SK-N-SH (cell line): ENCODE results near the gene USP17L19. TPM values are rescaled to one million over a fixed set of nuclear protein-coding genes. Genes with fewer than 3 reads are reported as not detected.
"Not testable (repeated sequence)": the region's sequence is repeated elsewhere in the genome, so short reads cannot be mapped to it uniquely, and the experiment has no call there.

ENCODE experiments used
- CTCF ChIA-PET: fragments of 300-600, 350-600 bp; formaldehyde crosslinking; extraction: SDS; loops from one replicate; lab custom pipeline; 2021; lab: Yijun Ruan, JAX
- POLR2A ChIA-PET: fragments of 350-600 bp; sonication (Branson Sonifier 250); formaldehyde crosslinking; extraction: SDS; loops from one replicate; lab custom pipeline; 2020; ENCODE audit warnings: antibody characterized with exemption, inconsistent platforms; lab: Yijun Ruan, JAX
- DNase-seq: peaks from one replicate; pipeline ENCODE4 v3.0.0; 2012
- H2AFZ ChIP-seq: fragments of 200-600 bp; sonication (generic); 2 replicates; pipeline ENCODE4 v1.8.1; 2016; ENCODE audit warnings: antibody characterized with exemption, mild to moderate bottlenecking, low read depth
- H3F3A ChIP-seq: fragments of 200-600 bp; sonication (generic); replicated peaks from 2 replicates; pipeline ENCODE3; 2016; ENCODE audit warnings: antibody characterized with exemption, mild to moderate bottlenecking; ENCODE audit not compliant: insufficient read depth
- H3K27ac ChIP-seq, 2 experiments: fragments of 200-500 bp in 1 of 2; fragments of 200-600 bp in 1 of 2; sonication (Bioruptor generic) in 1 of 2; sonication (generic), shearing (Covaris generic) in 1 of 2; 2 replicates each; pipeline versions ENCODE4 v1.5.1 to v1.6.1; 2014 to 2016; ENCODE audit warnings: low read depth in 2 of 2, inconsistent platforms in 1 of 2, low read length in 1 of 2, mild to moderate bottlenecking in 1 of 2, mixed read lengths in 1 of 2
- H3K27me3 ChIP-seq: fragments of 200-600 bp; sonication (generic), shearing (Covaris generic); 2 replicates; pipeline ENCODE4 v1.6.1; 2016; ENCODE audit warnings: mixed run types; ENCODE audit not compliant: insufficient read depth
- H3K36me3 ChIP-seq, 2 experiments: fragments of 200-500 bp in 1 of 2; fragments of 200-600 bp in 1 of 2; sonication (Bioruptor generic) in 1 of 2; sonication (generic) in 1 of 2; replicated peaks in 1 of 2; 2 replicates each; pipeline versions ENCODE3 to v1.5.1; 2014 to 2016; ENCODE audit warnings: low read length in 1 of 2, mild to moderate bottlenecking in 1 of 2; ENCODE audit not compliant: insufficient read depth in 2 of 2, control insufficient read depth in 1 of 2
- H3K4me1 ChIP-seq, 2 experiments: fragments of 200-500 bp in 1 of 2; fragments of 200-600 bp in 1 of 2; sonication (Bioruptor generic) in 1 of 2; sonication (generic), shearing (Covaris generic) in 1 of 2; 2 replicates each; pipeline versions ENCODE4 v1.5.1 to v1.6.1; 2014 to 2016; ENCODE audit warnings: low read depth in 1 of 2, low read length in 1 of 2, mixed run types in 1 of 2; ENCODE audit not compliant: insufficient read depth in 2 of 2, control insufficient read depth in 1 of 2
- H3K4me2 ChIP-seq: fragments of 200-600 bp; sonication (generic), shearing (Covaris generic); 2 replicates; pipeline ENCODE4 v1.6.1; 2017; ENCODE audit warnings: mixed run types
- H3K4me3 ChIP-seq, 2 experiments: fragments of 200-500 bp in 1 of 2; fragments of 200-600 bp in 1 of 2; sonication (Bioruptor generic) in 1 of 2; sonication (generic), shearing (Covaris generic) in 1 of 2; 2 replicates each; pipeline versions ENCODE4 v1.5.1 to v1.8.1; 2014 to 2016; ENCODE audit warnings: low read depth in 2 of 2, inconsistent platforms in 1 of 2, low read length in 1 of 2, mild to moderate bottlenecking in 1 of 2, mixed read lengths in 1 of 2, moderate library complexity in 1 of 2
- H3K79me2 ChIP-seq: fragments of 200-600 bp; sonication (generic); 2 replicates; pipeline ENCODE4 v1.8.1; 2017; ENCODE audit warnings: mild to moderate bottlenecking; ENCODE audit not compliant: insufficient read depth
- H3K9ac ChIP-seq: fragments of 200-600 bp; sonication (generic); 2 replicates; pipeline ENCODE4 v1.6.1; 2017; ENCODE audit warnings: mixed run types
- H3K9me2 ChIP-seq: fragments of 200-600 bp; sonication (generic); 2 replicates; pipeline ENCODE4 v1.6.1; 2017; ENCODE audit warnings: mixed run types
- H3K9me3 ChIP-seq: fragments of 200-600 bp; sonication (generic); 2 replicates; pipeline ENCODE4 v1.6.1; 2017; ENCODE audit warnings: mixed run types, mild to moderate bottlenecking, moderate library complexity
- H4K20me1 ChIP-seq: fragments of 200-600 bp; sonication (generic); 2 replicates; pipeline ENCODE4 v1.6.1; 2017; ENCODE audit warnings: mild to moderate bottlenecking, mixed run types; ENCODE audit not compliant: insufficient read depth
- WGBS: methylation state at CpG from one replicate; pipeline ENCODE4 v1.1.6; 2017; ENCODE audit warnings: low lambda C conversion rate; 5-methylcytosine and 5-hydroxymethylcytosine counted together
- polyA plus RNA-seq, 3 experiments: library from polyadenylated mRNA; depleted of rRNA; stranded (reverse); fragments of >200 nt; gene quantifications; 2 replicates each; pipeline ENCODE4 v1.2.3, GENCODE V29; 2012

Gene USP17L19
- polyA plus RNA-seq, 1 of the 3 experiments (the other 2 are of a cell fraction) = not detected

DNA sequence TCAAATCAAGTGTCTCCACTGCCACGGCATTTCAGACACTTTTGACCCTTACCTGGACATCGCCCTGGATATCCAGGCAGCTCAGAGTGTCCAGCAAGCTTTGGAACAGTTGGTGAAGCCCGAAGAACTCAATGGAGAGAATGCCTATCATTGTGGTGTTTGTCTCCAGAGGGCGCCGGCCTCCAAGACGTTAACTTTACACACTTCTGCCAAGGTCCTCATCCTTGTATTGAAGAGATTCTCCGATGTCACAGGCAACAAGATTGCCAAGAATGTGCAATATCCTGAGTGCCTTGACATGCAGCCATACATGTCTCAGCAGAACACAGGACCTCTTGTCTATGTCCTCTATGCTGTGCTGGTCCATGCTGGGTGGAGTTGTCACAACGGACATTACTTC is 22.9 kb upstream of the USP17L19 start:
- DNase-seq, POLR2A ChIA-PET, H2AFZ ChIP-seq, CTCF ChIA-PET, H3K27me3 ChIP-seq, H3K4me2 ChIP-seq, H3K27ac ChIP-seq, H3K4me3 ChIP-seq, H3K9me3 ChIP-seq, H3F3A ChIP-seq, H3K4me1 ChIP-seq, H3K9ac ChIP-seq, H3K9me2 ChIP-seq, H4K20me1 ChIP-seq, H3K36me3 ChIP-seq, H3K79me2 ChIP-seq: not testable (repeated sequence)
- WGBS = 4% methylated on average over 5 of the region's 8 CpGs

DNA sequence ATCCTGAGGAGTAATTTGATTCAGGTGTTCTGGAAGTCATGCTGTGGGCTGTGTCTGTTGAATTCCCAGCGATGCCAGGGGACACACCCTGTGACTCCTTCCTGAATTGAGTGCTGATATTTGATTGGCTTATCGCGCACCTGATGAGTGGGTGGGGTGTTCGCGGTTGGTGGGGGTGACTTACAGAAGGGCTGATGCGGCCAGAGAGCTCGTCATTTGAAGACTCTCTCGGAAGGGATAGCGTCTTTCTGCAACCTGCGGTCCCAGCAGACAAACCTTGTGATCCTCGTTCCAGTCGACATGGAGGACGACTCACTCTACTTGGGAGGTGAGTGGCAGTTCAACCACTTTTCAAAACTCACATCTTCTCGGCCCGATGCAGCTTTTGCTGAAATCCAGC is 19.1 kb upstream of the USP17L19 start, which contains the start of gene USP17L15:
TSS of gene USP17L15 (plus strand) at position 301 of the 400 bp plus-strand sequence. CDS start at position 301, 0 bp downstream.
- H2AFZ ChIP-seq, H4K20me1 ChIP-seq, H3K9ac ChIP-seq, H3K27me3 ChIP-seq, CTCF ChIA-PET, H3K27ac ChIP-seq, H3K4me1 ChIP-seq, H3K79me2 ChIP-seq, H3K9me2 ChIP-seq, H3K36me3 ChIP-seq, H3K4me3 ChIP-seq, POLR2A ChIA-PET, H3K9me3 ChIP-seq, H3K4me2 ChIP-seq, DNase-seq, H3F3A ChIP-seq: not testable (repeated sequence)
- WGBS = no CpG with 5 or more reads among the region's 15 CpGs

DNA sequence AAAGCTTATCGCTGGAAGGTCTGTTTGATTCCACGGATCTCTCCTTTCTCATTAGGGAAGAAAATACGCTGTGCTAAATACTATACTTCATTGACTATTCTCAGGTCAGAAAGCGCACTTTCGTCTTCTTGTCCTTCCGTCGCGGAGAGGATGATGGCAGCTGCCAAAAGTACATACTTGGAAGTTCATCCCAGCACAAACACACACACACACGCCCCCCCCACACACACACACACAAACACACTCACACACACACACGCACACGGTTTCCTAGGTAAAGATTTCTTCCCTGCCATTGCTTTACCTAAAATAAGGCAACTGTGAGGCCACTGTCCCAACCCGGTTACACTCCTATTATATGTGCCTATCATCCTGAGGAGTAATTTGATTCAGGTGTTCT is 14.7 kb upstream of the USP17L19 start:
- H3K9me2 ChIP-seq, H2AFZ ChIP-seq, H3K4me3 ChIP-seq, H3K4me1 ChIP-seq, H3K79me2 ChIP-seq, CTCF ChIA-PET, H3K36me3 ChIP-seq, H3K27me3 ChIP-seq, H3K4me2 ChIP-seq, DNase-seq, H3K27ac ChIP-seq, H3K9ac ChIP-seq, H3F3A ChIP-seq, H3K9me3 ChIP-seq, POLR2A ChIA-PET, H4K20me1 ChIP-seq: not testable (repeated sequence)
- WGBS = 5% methylated on average over 3 of the region's 12 CpGs

DNA sequence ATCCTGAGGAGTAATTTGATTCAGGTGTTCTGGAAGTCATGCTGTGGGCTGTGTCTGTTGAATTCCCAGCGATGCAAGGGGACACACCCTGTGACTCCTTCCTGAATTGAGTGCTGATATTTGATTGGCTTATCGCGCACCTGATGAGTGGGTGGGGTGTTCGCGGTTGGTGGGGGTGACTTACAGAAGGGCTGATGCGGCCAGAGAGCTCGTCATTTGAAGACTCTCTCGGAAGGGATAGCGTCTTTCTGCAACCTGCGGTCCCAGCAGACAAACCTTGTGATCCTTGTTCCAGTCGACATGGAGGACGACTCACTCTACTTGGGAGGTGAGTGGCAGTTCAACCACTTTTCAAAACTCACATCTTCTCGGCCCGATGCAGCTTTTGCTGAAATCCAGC is 9.6 kb upstream of the USP17L19 start, which contains the start of gene USP17L17:
TSS of gene USP17L17 (plus strand) at position 301 of the 400 bp plus-strand sequence. CDS start at position 301, 0 bp downstream.
- WGBS = 24% methylated on average over 12 of the region's 14 CpGs
- H3K9me2 ChIP-seq, H3K27me3 ChIP-seq, H4K20me1 ChIP-seq, H3K4me3 ChIP-seq, DNase-seq, H3K9ac ChIP-seq, H3F3A ChIP-seq, H3K36me3 ChIP-seq, H3K9me3 ChIP-seq, POLR2A ChIA-PET, H3K4me1 ChIP-seq, H3K4me2 ChIP-seq, H2AFZ ChIP-seq, H3K79me2 ChIP-seq, H3K27ac ChIP-seq, CTCF ChIA-PET: not testable (repeated sequence)

DNA sequence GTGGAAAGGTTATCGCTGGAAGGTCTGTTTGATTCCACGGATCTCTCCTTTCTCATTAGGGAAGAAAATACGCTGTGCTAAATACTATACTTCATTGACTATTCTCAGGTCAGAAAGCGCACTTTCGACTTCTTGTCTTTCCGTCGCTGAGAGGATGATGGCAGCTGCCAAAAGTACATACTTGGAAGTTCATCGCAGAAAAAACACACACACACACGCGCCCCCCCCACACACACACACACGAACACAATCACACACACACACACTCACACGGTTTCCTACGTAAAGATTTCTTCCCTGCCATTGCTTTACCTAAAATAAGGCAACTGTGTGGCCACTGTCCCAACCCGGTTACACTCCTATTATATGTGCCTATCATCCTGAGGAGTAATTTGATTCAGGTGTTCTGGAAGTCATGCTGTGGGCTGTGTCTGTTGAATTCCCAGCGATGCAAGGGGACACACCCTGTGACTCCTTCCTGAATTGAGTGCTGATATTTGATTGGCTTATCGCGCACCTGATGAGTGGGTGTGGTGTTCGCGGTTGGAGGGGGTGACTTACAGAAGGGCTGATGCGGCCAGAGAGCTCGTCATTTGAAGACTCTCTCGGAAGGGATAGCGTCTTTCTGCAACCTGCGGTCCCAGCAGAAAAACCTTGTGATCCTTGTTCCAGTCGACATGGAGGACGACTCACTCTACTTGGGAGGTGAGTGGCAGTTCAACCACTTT is 5.1 kb upstream of the USP17L19 start, which contains the start of gene USP17L18:
TSS of gene USP17L18 (plus strand) at position 678 of the 728 bp plus-strand sequence. CDS start at position 678, 0 bp downstream.
- H3K27me3 ChIP-seq, POLR2A ChIA-PET, H3K4me3 ChIP-seq, H3F3A ChIP-seq, H2AFZ ChIP-seq, H3K9ac ChIP-seq, DNase-seq, H3K36me3 ChIP-seq, H3K4me1 ChIP-seq, H3K4me2 ChIP-seq, H3K27ac ChIP-seq, H3K79me2 ChIP-seq, H4K20me1 ChIP-seq, H3K9me3 ChIP-seq, H3K9me2 ChIP-seq, CTCF ChIA-PET: not testable (repeated sequence)
- WGBS = 26% methylated on average over 16 of the region's 26 CpGs

DNA sequence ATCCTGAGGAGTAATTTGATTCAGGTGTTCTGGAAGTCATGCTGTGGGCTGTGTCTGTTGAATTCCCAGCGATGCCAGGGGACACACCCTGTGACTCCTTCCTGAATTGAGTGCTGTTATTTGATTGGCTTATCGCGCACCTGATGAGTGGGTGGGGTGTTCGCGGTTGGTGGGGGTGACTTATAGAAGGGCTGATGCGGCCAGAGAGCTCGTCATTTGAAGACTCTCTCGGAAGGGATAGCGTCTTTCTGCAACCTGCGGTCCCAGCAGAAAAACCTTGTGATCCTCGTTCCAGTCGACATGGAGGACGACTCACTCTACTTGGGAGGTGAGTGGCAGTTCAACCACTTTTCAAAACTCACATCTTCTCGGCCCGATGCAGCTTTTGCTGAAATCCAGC is 4.6 kb downstream of the USP17L19 start, which contains the start of gene USP17L20:
TSS of gene USP17L20 (plus strand) at position 301 of the 400 bp plus-strand sequence. CDS start at position 301, 0 bp downstream.
- H3K9ac ChIP-seq, H3K9me2 ChIP-seq, H2AFZ ChIP-seq, DNase-seq, H3K4me1 ChIP-seq, H3K27ac ChIP-seq, H3K9me3 ChIP-seq, CTCF ChIA-PET, POLR2A ChIA-PET, H3K4me3 ChIP-seq, H3F3A ChIP-seq, H3K79me2 ChIP-seq, H4K20me1 ChIP-seq, H3K4me2 ChIP-seq, H3K36me3 ChIP-seq, H3K27me3 ChIP-seq: not testable (repeated sequence)
- WGBS = no CpG with 5 or more reads among the region's 15 CpGs
